GM06990 (cell line): ENCODE measurements around the gene ARHGAP8.
A peak's percentile ranks its signal among the peaks of the same experiment; 100 is the strongest.

Experiments
- DNase-seq: peaks from one replicate; pipeline ENCODE4 v3.0.0-alpha.2; 2011; ENCODE audit not compliant: insufficient read length; ENCODE audit errors: extremely low read depth
- H3K27me3 ChIP-seq: replicated peaks from 2 replicates; pipeline ENCODE4 v1.6.0; 2011; ENCODE audit warnings: low read length; ENCODE audit not compliant: control insufficient read depth, insufficient read depth
- H3K36me3 ChIP-seq: 2 replicates; pipeline ENCODE4 v1.5.1; 2011; ENCODE audit warnings: low read length; ENCODE audit not compliant: control insufficient read depth, insufficient read depth
- H3K4me3 ChIP-seq: replicated peaks from 2 replicates; pipeline ENCODE4 v1.5.1; 2011; ENCODE audit warnings: low read depth, mild to moderate bottlenecking, control low read depth, low read length
- CTCF ChIP-seq: IDR thresholded peaks from 2 replicates; pipeline ENCODE4 v1.5.1; 2011; ENCODE audit warnings: low read length, control low read depth, mild to moderate bottlenecking, inconsistent platforms; ENCODE audit not compliant: insufficient read depth, poor library complexity, severe bottlenecking

Gene ARHGAP8

GRCh38 chr22:44727148-44727547, 25.2 kb upstream of the ARHGAP8 start:
- no peak for TF ChIP-seq CTCF
- no peak overlapping the region for H3K4me3 ChIP-seq
- no peaks in the 10 kb centered on the region for H3K27me3 ChIP-seq
- no peak for DNase-seq
- H3K36me3 ChIP-seq, result no peaks in the 10 kb centered on the region

- TF ChIP-seq CTCF, result no peak
- Histone ChIP-seq H3K27me3 (no peaks in the 10 kb centered on the region), H3K36me3 (no peaks in the 10 kb centered on the region), H3K4me3 (no peak overlapping the region)
- no peak for DNase-seq
Observed at GRCh38 chr22:44727709-44728108, 24.7 kb upstream of the ARHGAP8 start.

GRCh38 chr22:44728761-44729324, 23.5 kb upstream of the ARHGAP8 start:
- DNase-seq, result no peak
- Histone ChIP-seq H3K36me3 (no peaks in the 10 kb centered on the region), H3K27me3 (no peaks in the 10 kb centered on the region), H3K4me3 (no peak overlapping the region)
- no peak for TF ChIP-seq CTCF

- no peaks in the 10 kb centered on the region for H3K36me3 ChIP-seq
- no peaks in the 10 kb centered on the region for H3K27me3 ChIP-seq
Observed at GRCh38 chr22:44729391-44730021, 22.9 kb upstream of the ARHGAP8 start.

GRCh38 chr22:44730022-44730393, 22.4 kb upstream of the ARHGAP8 start:
- DNase-seq, result no peak
- H3K36me3 ChIP-seq, result no peaks in the 10 kb centered on the region
- no peaks in the 10 kb centered on the region for H3K27me3 ChIP-seq
- H3K4me3 ChIP-seq, result no peak overlapping the region
- no peak for TF ChIP-seq CTCF

More at GRCh38 chr22:44729391-44730021, 22.9 kb upstream of the ARHGAP8 start:
- H3K4me3 ChIP-seq, result no peak overlapping the region
- peak; percentile 10 for TF ChIP-seq CTCF
- no peak for DNase-seq
